Astrocyte (in vitro differentiated cells and primary cell): ENCODE data around the gene FAM47E. TPM values are rescaled to one million over a fixed set of nuclear protein-coding genes. Genes with fewer than 3 reads are reported as not detected.

Source experiments
- DNase-seq: peaks from one replicate; pipeline ENCODE4 v3.0.0-alpha.2; 2010; ENCODE audit warnings: low read depth
- FAIRE-seq: peaks from 2 replicates; lab custom pipeline; 2011; peaks lifted over from hg19 to GRCh38; lab: Jason Lieb, UNC
- H2AFZ ChIP-seq: 2 replicates; pipeline ENCODE4 v1.6.0; 2012; ENCODE audit warnings: low read depth, low read length, inconsistent platforms
- H3K27ac ChIP-seq: 2 replicates; pipeline ENCODE4 v1.5.1; 2011; ENCODE audit warnings: low read depth, low read length, inconsistent platforms
- H3K27me3 ChIP-seq: 2 replicates; pipeline ENCODE4 v1.6.0; 2011; ENCODE audit warnings: low read length, inconsistent platforms; ENCODE audit not compliant: insufficient read depth
- H3K36me3 ChIP-seq: 2 replicates; pipeline ENCODE4 v1.5.1; 2011; ENCODE audit warnings: low read length, inconsistent platforms; ENCODE audit not compliant: insufficient read depth
- H3K4me1 ChIP-seq: 2 replicates; pipeline ENCODE4 v1.5.1; 2011; ENCODE audit warnings: low read length, inconsistent platforms; ENCODE audit not compliant: insufficient read depth
- H3K4me2 ChIP-seq: 2 replicates; pipeline ENCODE4 v1.6.0; 2012; ENCODE audit warnings: low read length, inconsistent platforms
- H3K4me3 ChIP-seq: 2 replicates; pipeline ENCODE4 v1.5.1; 2011; ENCODE audit warnings: low read depth, mild to moderate bottlenecking, low read length, inconsistent platforms; ENCODE audit not compliant: insufficient read depth
- H3K79me2 ChIP-seq: 2 replicates; pipeline ENCODE4 v1.6.0; 2012; ENCODE audit warnings: mild to moderate bottlenecking, low read length, inconsistent platforms; ENCODE audit not compliant: insufficient read depth
- H3K9ac ChIP-seq: 2 replicates; pipeline ENCODE4 v1.6.0; 2012; ENCODE audit warnings: mild to moderate bottlenecking, low read length, inconsistent platforms
- H3K9me3 ChIP-seq: 2 replicates; pipeline ENCODE4 v1.5.1; 2012; ENCODE audit warnings: low read depth, mild to moderate bottlenecking, low read length, inconsistent platforms; ENCODE audit not compliant: insufficient read depth
- H4K20me1 ChIP-seq: 2 replicates; pipeline ENCODE4 v1.6.0; 2012; ENCODE audit warnings: low read length, inconsistent platforms; ENCODE audit not compliant: insufficient read depth
- H3K27ac Mint-ChIP-seq: one replicate; pipeline ENCODE4 v1.8.0; 2021; ENCODE audit warnings: mild to moderate bottlenecking, mixed read lengths; ENCODE audit not compliant: unreplicated experiment
- H3K27me3 Mint-ChIP-seq: one replicate; pipeline ENCODE4 v1.8.0; 2021; ENCODE audit warnings: low read depth, mixed read lengths; ENCODE audit not compliant: unreplicated experiment
- H3K36me3 Mint-ChIP-seq: one replicate; pipeline ENCODE4 v1.8.0; 2021; ENCODE audit warnings: low read depth, mixed read lengths; ENCODE audit not compliant: unreplicated experiment
- H3K4me1 Mint-ChIP-seq: one replicate; pipeline ENCODE4 v1.8.0; 2021; ENCODE audit warnings: low read depth, mixed read lengths; ENCODE audit not compliant: unreplicated experiment
- H3K4me3 Mint-ChIP-seq: one replicate; pipeline ENCODE4 v1.8.0; 2021; ENCODE audit warnings: mild to moderate bottlenecking, moderate library complexity, mixed read lengths; ENCODE audit not compliant: unreplicated experiment
- H3K9me3 Mint-ChIP-seq: one replicate; pipeline ENCODE4 v1.8.0; 2021; ENCODE audit warnings: mild to moderate bottlenecking, mixed read lengths; ENCODE audit not compliant: unreplicated experiment
- CTCF ChIP-seq: IDR thresholded peaks from 2 replicates; pipeline ENCODE4 v1.5.1; 2011; ENCODE audit warnings: low read depth, mild to moderate bottlenecking, inconsistent platforms, low read length, moderate library complexity; ENCODE audit not compliant: insufficient read depth
- EZH2 ChIP-seq: IDR thresholded peaks from 2 replicates; pipeline ENCODE4 v1.6.1; 2012; ENCODE audit warnings: mild to moderate bottlenecking, low read length, inconsistent platforms; ENCODE audit not compliant: insufficient read depth
- total RNA-seq: library from RNA; stranded (reverse); gene quantifications from 2 replicates; pipeline ENCODE4 v1.2.1, GENCODE V29; 2021

FAM47E gene
- total RNA-seq, 1 donor from 2014 or later = 0.54 TPM

- no peak overlapping the region for H3K27ac ChIP-seq
- no peaks in the 10 kb centered on the region for H3K36me3 ChIP-seq
- H3K9me3 ChIP-seq = no peaks in the 10 kb centered on the region
- no peaks in the 10 kb centered on the region for H3K9me3 Mint-ChIP-seq
- no peak overlapping the region for H2AFZ ChIP-seq
- no peak for TF ChIP-seq EZH2
- TF ChIP-seq CTCF = no peak
- H3K36me3 Mint-ChIP-seq = no peaks in the 10 kb centered on the region
- FAIRE-seq (no peak), DNase-seq (no peak)
- H3K27ac Mint-ChIP-seq = peak overlapping the region; percentile 36
- peaks cover 84% of the 10 kb centered on the region for H3K79me2 ChIP-seq
- H3K4me3 Mint-ChIP-seq = peak overlapping the region; percentile 94
- H3K27me3 Mint-ChIP-seq = no peaks in the 10 kb centered on the region
- peaks cover 44% of the 10 kb centered on the region for H3K4me1 Mint-ChIP-seq
- H3K4me2 ChIP-seq = peak overlapping the region; percentile 30
- H4K20me1 ChIP-seq = peaks cover 37% of the 10 kb centered on the region
- H3K27me3 ChIP-seq = no peaks in the 10 kb centered on the region
- no peak overlapping the region for H3K9ac ChIP-seq
- H3K4me3 ChIP-seq = no peak overlapping the region
- peaks cover 31% of the 10 kb centered on the region for H3K4me1 ChIP-seq
Measured at GRCh38 chr4:76210452-76210851, 41.1 kb upstream of the FAM47E start.

- no peaks in the 10 kb centered on the region for H3K27me3 ChIP-seq
- peak overlapping the region; percentile 84 for H3K4me3 ChIP-seq
- TF ChIP-seq CTCF = no peak
- no peak for TF ChIP-seq EZH2
- H3K9me3 Mint-ChIP-seq = no peaks in the 10 kb centered on the region
- FAIRE-seq (no peak), DNase-seq (no peak)
- H2AFZ ChIP-seq = peak overlapping the region; percentile 99
- H3K9me3 ChIP-seq = no peaks in the 10 kb centered on the region
- H4K20me1 ChIP-seq = peaks cover 24% of the 10 kb centered on the region
- H3K27ac ChIP-seq = peak overlapping the region; percentile 84
- peaks cover 2% of the 10 kb centered on the region for H3K36me3 Mint-ChIP-seq
- peaks cover 31% of the 10 kb centered on the region for H3K4me1 ChIP-seq
- H3K4me1 Mint-ChIP-seq = peaks cover 42% of the 10 kb centered on the region
- peak overlapping the region; percentile 99 for H3K4me2 ChIP-seq
- peak overlapping the region; percentile 42 for H3K27ac Mint-ChIP-seq
- peaks cover 68% of the 10 kb centered on the region for H3K79me2 ChIP-seq
- H3K4me3 Mint-ChIP-seq = peak overlapping the region; percentile 94
- H3K27me3 Mint-ChIP-seq = no peaks in the 10 kb centered on the region
- no peaks in the 10 kb centered on the region for H3K36me3 ChIP-seq
- H3K9ac ChIP-seq = peak overlapping the region; percentile 92
Measured at GRCh38 chr4:76211769-76212708, 39.5 kb upstream of the FAM47E start.
